ENCODE results near the gene CCDC24.

DNA sequence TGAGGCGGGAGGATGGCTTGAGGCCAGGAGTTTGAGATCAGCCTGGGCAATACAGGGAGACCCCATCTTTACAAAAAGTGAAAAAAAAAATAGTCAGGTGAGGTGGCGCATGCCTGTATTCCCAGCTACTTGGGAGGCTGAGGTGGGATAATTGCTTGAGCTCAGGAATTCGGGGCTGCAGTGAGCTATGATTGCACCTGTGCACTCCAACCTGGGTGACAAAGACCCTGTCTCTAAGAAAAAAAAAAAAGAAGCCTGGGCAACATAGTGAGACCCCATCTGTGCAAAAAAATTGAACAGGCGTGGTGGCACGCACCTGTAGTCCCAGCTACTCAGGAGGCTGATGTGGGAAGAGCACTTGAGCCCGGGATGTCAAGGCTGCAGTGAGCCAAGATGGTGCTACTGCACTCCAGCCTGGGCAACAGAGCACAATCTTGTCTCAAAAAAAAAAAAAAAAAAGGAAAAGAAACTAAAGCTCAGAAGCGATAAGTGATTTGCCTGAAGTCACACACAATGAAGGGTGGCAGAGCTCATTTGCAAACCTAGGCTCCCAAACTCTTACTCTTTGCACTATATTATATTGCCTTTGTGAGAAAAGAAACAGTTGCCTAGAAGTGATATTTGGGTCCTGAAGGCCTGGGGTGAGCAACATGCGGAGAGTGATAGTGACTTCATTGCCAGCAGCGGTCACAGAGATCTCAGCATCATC is 2.0 kb downstream of the CCDC24 start:
- TF ChIP-seq ZBTB40 (IDR thresholded peaks at IDR 0.05) (no peak), ZBTB40 (CRISPR knock-in tag; IDR thresholded peaks at IDR 0.05) (no peak), ZKSCAN1 (IDR thresholded peaks at IDR 0.05; ENCODE audit: low read length) (no peak), ZNF17 (CRISPR knock-in tag; IDR thresholded peaks at IDR 0.05) (no peak), CHCHD3 (CRISPR knock-in tag; IDR thresholded peaks at IDR 0.05) (no peak), POLR2A (IDR thresholded peaks at IDR 0.05; ENCODE audit: insufficient read depth in 1 of 2, low read depth in 2 of 2, low read length in 2 of 2) (no peak), GLI4 (CRISPR knock-in tag; IDR thresholded peaks at IDR 0.05; ENCODE audit: borderline replicate concordance) (no peak), HDAC6 (IDR thresholded peaks at IDR 0.05; ENCODE audit: low read depth, low read length) (no peak)
- TF ChIP-seq, protein P1, sequence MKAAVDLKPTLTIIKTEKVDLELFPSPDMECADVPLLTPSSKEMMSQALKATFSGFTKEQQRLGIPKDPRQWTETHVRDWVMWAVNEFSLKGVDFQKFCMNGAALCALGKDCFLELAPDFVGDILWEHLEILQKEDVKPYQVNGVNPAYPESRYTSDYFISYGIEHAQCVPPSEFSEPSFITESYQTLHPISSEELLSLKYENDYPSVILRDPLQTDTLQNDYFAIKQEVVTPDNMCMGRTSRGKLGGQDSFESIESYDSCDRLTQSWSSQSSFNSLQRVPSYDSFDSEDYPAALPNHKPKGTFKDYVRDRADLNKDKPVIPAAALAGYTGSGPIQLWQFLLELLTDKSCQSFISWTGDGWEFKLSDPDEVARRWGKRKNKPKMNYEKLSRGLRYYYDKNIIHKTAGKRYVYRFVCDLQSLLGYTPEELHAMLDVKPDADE (CRISPR knock-in tag; IDR thresholded peaks at IDR 0.05) = no peak
- TF ChIP-seq, protein P2, sequence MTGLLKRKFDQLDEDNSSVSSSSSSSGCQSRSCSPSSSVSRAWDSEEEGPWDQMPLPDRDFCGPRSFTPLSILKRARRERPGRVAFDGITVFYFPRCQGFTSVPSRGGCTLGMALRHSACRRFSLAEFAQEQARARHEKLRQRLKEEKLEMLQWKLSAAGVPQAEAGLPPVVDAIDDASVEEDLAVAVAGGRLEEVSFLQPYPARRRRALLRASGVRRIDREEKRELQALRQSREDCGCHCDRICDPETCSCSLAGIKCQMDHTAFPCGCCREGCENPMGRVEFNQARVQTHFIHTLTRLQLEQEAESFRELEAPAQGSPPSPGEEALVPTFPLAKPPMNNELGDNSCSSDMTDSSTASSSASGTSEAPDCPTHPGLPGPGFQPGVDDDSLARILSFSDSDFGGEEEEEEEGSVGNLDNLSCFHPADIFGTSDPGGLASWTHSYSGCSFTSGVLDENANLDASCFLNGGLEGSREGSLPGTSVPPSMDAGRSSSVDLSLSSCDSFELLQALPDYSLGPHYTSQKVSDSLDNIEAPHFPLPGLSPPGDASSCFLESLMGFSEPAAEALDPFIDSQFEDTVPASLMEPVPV (CRISPR knock-in tag; IDR thresholded peaks at IDR 0.05) = no peak
- TF ChIP-seq, protein P3, sequence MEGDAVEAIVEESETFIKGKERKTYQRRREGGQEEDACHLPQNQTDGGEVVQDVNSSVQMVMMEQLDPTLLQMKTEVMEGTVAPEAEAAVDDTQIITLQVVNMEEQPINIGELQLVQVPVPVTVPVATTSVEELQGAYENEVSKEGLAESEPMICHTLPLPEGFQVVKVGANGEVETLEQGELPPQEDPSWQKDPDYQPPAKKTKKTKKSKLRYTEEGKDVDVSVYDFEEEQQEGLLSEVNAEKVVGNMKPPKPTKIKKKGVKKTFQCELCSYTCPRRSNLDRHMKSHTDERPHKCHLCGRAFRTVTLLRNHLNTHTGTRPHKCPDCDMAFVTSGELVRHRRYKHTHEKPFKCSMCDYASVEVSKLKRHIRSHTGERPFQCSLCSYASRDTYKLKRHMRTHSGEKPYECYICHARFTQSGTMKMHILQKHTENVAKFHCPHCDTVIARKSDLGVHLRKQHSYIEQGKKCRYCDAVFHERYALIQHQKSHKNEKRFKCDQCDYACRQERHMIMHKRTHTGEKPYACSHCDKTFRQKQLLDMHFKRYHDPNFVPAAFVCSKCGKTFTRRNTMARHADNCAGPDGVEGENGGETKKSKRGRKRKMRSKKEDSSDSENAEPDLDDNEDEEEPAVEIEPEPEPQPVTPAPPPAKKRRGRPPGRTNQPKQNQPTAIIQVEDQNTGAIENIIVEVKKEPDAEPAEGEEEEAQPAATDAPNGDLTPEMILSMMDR (CRISPR knock-in tag; IDR thresholded peaks at IDR 0.05) = no peak

Measured in HepG2 (cell line).